Spleen (tissue), 11 donors: Measurements from ENCODE around the gene PILRB. TPM values are rescaled to one million over a fixed set of nuclear protein-coding genes. Genes with fewer than 3 reads are reported as not detected.
"Not testable (repeated sequence)": the region's sequence is repeated elsewhere in the genome, so short reads cannot be mapped to it uniquely, and the experiment has no call there.

ENCODE experiments used
- DNase-seq: peaks from one replicate; pipeline ENCODE4 v3.0.0-alpha.2; 2020
- H3K27ac ChIP-seq, 8 donors: fragments of 200-600 bp; sonication (generic) in 7 of 8; 1 replicate in 4 of 8; 2 replicates in 4 of 8; pipeline versions ENCODE4 v1.5.0 to v1.8.0; 2016 to 2021; ENCODE audit warnings: inconsistent platforms in 4 of 8, mild to moderate bottlenecking in 4 of 8, moderate library complexity in 1 of 8
- H3K27me3 ChIP-seq, 7 donors: fragments of 200-600 bp; sonication (generic) in 6 of 7; replicated peaks in 1 of 7; 1 replicate in 4 of 7; 2 replicates in 3 of 7; pipeline versions ENCODE4 v1.5.0 to v1.8.0; 2016 to 2021; ENCODE audit warnings: inconsistent platforms in 3 of 7, mild to moderate bottlenecking in 1 of 7
- H3K36me3 ChIP-seq, 6 donors: fragments of 200-600 bp; sonication (generic) in 5 of 6; 1 replicate in 4 of 6; 2 replicates in 2 of 6; pipeline versions ENCODE4 v1.5.0 to v1.8.0; 2016 to 2021; ENCODE audit warnings: inconsistent platforms in 2 of 6
- H3K4me1 ChIP-seq, 6 donors: fragments of 200-600 bp; sonication (generic) in 5 of 6; 1 replicate in 3 of 6; 2 replicates in 3 of 6; pipeline versions ENCODE4 v1.5.0 to v1.8.0; 2016 to 2021; ENCODE audit warnings: inconsistent platforms in 3 of 6
- H3K4me3 ChIP-seq, 8 donors: fragments of 200-600 bp; sonication (generic) in 7 of 8; 1 replicate in 4 of 8; 2 replicates in 4 of 8; pipeline versions ENCODE4 v1.5.0 to v1.8.0; 2016 to 2021; ENCODE audit warnings: inconsistent platforms in 4 of 8, mild to moderate bottlenecking in 4 of 8, moderate library complexity in 2 of 8
- H3K9me3 ChIP-seq, 8 donors: fragments of 200-600 bp; sonication (generic) in 7 of 8; 1 replicate in 4 of 8; 2 replicates in 4 of 8; pipeline versions ENCODE4 v1.5.0 to v1.8.0; 2016 to 2021; ENCODE audit warnings: inconsistent platforms in 4 of 8
- POLR2A ChIP-seq, 3 donors: fragments of 450-650 bp; IDR thresholded peaks; one replicate each; pipeline ENCODE4 v1.5.1; 2017; ENCODE audit warnings: antibody characterized with exemption in 3 of 3, mild to moderate bottlenecking in 1 of 3
- POLR2AphosphoS5 ChIP-seq, 3 donors: sonication (generic); formaldehyde crosslinking; IDR thresholded peaks; one replicate each; pipeline ENCODE4 v1.5.1; 2017; ENCODE audit warnings: antibody characterized with exemption in 3 of 3
- WGBS, 5 donors: extraction: QIAGEN DNeasy Blood & Tissue Kit in 3 of 5; methylation state at CpG; one replicate each; pipeline versions ENCODE4 v1.1.5 to v1.1.7; 2013 to 2018; 5-methylcytosine and 5-hydroxymethylcytosine counted together
- intact Hi-C: fragments of 100-400 bp; cut with DNase I; formaldehyde crosslinking; loops from one replicate; pipeline ENCODE4 v1.15.0; 2023; ENCODE audit warnings: low total_unique reads
- polyA plus RNA-seq, 3 donors: library from polyadenylated mRNA; stranded (reverse); fragments of 200-250 nt; gene quantifications; one replicate each; pipeline ENCODE4 v1.2.1, GENCODE V29; 2013
- total RNA-seq, 7 donors: library from RNA; depleted of rRNA in 3 of 7; stranded (reverse); fragments of >200 nt in 3 of 7; fragmentation: NEBNext Ultra II Directional in 4 of 7; extraction: Animal tissue kit (Norgen Biotek cat#: 25700) in 4 of 7; gene quantifications; one replicate each; pipeline versions ENCODE4 v1.1.0 to v1.2.1, GENCODE V29; 2016 to 2021
- TF ChIP-seq, protein P1 (sequence below), 11 experiments: fragments of 200-600 bp in 7 of 11; fragments of 450-650 bp in 4 of 11; sonication (generic) in 4 of 11; IDR thresholded peaks in 8 of 11; conservative IDR thresholded peaks in 3 of 11; 1 replicate in 7 of 11; 2 replicates in 4 of 11; pipeline versions ENCODE4 v1.4.0 to v1.8.0; 2016 to 2021; ENCODE audit warnings: antibody characterized with exemption in 11 of 11, inconsistent platforms in 4 of 11, mild to moderate bottlenecking in 1 of 11
- donor health status: healthy with polysubstance abuse.
- donor health status: DM: no; HTN: no; CAD: no; lungs with moderate emphysema.
- donor health status: DM: no; HTN: no; CAD: no.
- donor health status: Bipolar disorder and iron deficiency.
- donor health status: healthy.
- donor health status: DM: no; HTN: no; CAD: no.
- donor health status: DM: yes; HTN: yes; CAD: no.

Gene PILRB
- total and polyA plus RNA-seq, 10 donors = 56.8 to 114 (median 70.9) TPM

- WGBS, 5 donors = 64 to 80% (median 76%) methylated on average over 3 of the region's 3 CpGs
- Histone ChIP-seq H3K27ac (peak overlapping the region in 4 of 8 donors; percentile 60 to 89 (median 82)), H3K4me1 (peaks cover 0 to 57% (median 23%) of the 10 kb centered on the region in 6 donors), H3K36me3 (peaks cover 0 to 99% (median 80%) of the 10 kb centered on the region in 6 donors), H3K9me3 (no peaks in the 10 kb centered on the region), H3K27me3 (no peaks in the 10 kb centered on the region), H3K4me3 (no peak overlapping the region)
- intact Hi-C loops = no loop called here
- TF ChIP-seq POLR2AphosphoS5 (IDR thresholded peaks at IDR 0.05) (no peak), POLR2A (IDR thresholded peaks at IDR 0.05) (no peak)
- TF ChIP-seq, protein P1, sequence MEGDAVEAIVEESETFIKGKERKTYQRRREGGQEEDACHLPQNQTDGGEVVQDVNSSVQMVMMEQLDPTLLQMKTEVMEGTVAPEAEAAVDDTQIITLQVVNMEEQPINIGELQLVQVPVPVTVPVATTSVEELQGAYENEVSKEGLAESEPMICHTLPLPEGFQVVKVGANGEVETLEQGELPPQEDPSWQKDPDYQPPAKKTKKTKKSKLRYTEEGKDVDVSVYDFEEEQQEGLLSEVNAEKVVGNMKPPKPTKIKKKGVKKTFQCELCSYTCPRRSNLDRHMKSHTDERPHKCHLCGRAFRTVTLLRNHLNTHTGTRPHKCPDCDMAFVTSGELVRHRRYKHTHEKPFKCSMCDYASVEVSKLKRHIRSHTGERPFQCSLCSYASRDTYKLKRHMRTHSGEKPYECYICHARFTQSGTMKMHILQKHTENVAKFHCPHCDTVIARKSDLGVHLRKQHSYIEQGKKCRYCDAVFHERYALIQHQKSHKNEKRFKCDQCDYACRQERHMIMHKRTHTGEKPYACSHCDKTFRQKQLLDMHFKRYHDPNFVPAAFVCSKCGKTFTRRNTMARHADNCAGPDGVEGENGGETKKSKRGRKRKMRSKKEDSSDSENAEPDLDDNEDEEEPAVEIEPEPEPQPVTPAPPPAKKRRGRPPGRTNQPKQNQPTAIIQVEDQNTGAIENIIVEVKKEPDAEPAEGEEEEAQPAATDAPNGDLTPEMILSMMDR (IDR thresholded peaks at IDR 0.05 in 8 of 11, conservative IDR thresholded peaks at IDR 0.05 in 3 of 11) = no peak
- no peak for DNase-seq
These were observed 2.4 kb downstream of the PILRB start for GRCh38 chr7:100360135-100360854.

DNA sequence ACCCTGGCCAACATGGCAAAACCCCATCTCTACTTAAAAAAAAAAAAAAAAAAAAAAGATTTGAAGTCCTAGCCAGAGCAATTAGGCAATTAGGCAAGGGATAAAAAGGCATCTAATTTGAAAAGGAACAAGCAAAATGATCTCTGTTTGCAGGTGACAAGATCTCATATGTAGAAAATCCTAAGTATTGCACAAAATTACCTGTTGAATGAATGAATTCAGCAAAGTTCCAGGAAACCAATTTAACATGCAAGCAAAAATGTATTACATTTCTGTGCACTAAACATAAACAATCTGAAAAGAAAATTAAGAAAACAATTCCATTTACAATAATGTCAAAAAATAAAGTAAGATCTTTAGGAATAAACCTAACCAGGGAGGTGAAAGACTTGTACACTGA is 5.2 kb downstream of the PILRB start:
- no peaks in the 10 kb centered on the region for H3K9me3 ChIP-seq
- no peak for DNase-seq
- peaks cover 4 to 59% (median 42%) of the 10 kb centered on the region in 6 donors for H3K4me1 ChIP-seq
- TF ChIP-seq POLR2A (IDR thresholded peaks at IDR 0.05) (no peak), POLR2AphosphoS5 (IDR thresholded peaks at IDR 0.05) (no peak)
- TF ChIP-seq, protein P1 (IDR thresholded peaks at IDR 0.05 in 8 of 11, conservative IDR thresholded peaks at IDR 0.05 in 3 of 11) = no peak
- intact Hi-C loops = no loop called here
- H3K27ac ChIP-seq = peak overlapping the region in 1 of 8 donors; percentile 18
- no peak overlapping the region for H3K4me3 ChIP-seq
- H3K36me3 ChIP-seq = peaks cover 0 to 83% (median 52%) of the 10 kb centered on the region in 6 donors
- no peaks in the 10 kb centered on the region for H3K27me3 ChIP-seq

DNA sequence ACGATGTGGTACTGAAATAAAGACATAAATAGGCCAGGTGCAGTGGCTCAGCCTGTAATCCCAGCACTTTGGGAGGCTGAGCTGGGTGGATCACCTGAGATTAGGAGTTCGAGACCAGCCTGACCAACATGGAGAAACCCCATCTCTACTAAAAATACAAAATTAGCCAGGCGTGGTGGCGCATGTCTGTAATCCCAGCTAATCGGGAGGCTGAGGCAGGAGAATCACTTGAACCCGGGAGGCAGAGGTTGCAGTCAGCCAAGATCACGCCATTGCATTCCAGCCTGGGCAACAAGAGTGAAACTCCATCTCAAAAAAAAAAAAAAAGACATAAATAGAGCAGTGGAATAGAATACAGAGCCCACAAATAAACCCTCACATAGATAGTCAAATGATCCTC is 5.9 kb downstream of the PILRB start:
- intact Hi-C loops, H3K4me3 ChIP-seq: not testable (repeated sequence)
- peaks cover 0 to 80% (median 45%) of the 10 kb centered on the region in 6 donors for H3K36me3 ChIP-seq

GRCh38 chr7:100364480-100364879 is 6.6 kb downstream of the PILRB start:
- peaks cover 8 to 59% (median 45%) of the 10 kb centered on the region in 6 donors for H3K4me1 ChIP-seq

More for the DNA sequence above, 5.9 kb downstream of the PILRB start:
- WGBS, 5 donors = 95 to 99% (median 98%) methylated on average over 7 of the region's 7 CpGs
- not testable (repeated sequence) for DNase-seq, H3K27me3 ChIP-seq, H3K9me3 ChIP-seq
- peak overlapping the region in 1 of 8 donors; percentile 97 for H3K27ac ChIP-seq
- peaks cover 8 to 59% (median 42%) of the 10 kb centered on the region in 6 donors for H3K4me1 ChIP-seq

GRCh38 chr7:100365998-100366367 is 8.1 kb downstream of the PILRB start:
- intact Hi-C loops, H3K9me3 ChIP-seq, DNase-seq, H3K27me3 ChIP-seq: not testable (repeated sequence)
- Histone ChIP-seq H3K36me3 (peaks cover 0 to 58% (median 23%) of the 10 kb centered on the region in 6 donors), H3K4me1 (peaks cover 12 to 64% (median 57%) of the 10 kb centered on the region in 6 donors), H3K4me3 (peak overlapping the region in 1 of 8 donors; percentile 61), H3K27ac (peak overlapping the region; percentile 51 to 97 (median 92))
- WGBS, 5 donors = 82 to 92% (median 87%) methylated on average over 7 of the region's 7 CpGs

More at GRCh38 chr7:100364480-100364879, 6.6 kb downstream of the PILRB start:
- Histone ChIP-seq H3K36me3 (peaks cover 0 to 73% (median 38%) of the 10 kb centered on the region in 6 donors), H3K27ac (peak overlapping the region in 5 of 8 donors; percentile 85 to 97 (median 93)), H3K9me3 (no peaks in the 10 kb centered on the region), H3K27me3 (no peaks in the 10 kb centered on the region), H3K4me3 (no peak overlapping the region)
- WGBS, 5 donors = 91 to 98% (median 92%) methylated on average over 6 of the region's 6 CpGs
- intact Hi-C loops = no loop called here
- TF ChIP-seq, protein P1 (IDR thresholded peaks at IDR 0.05 in 8 of 11, conservative IDR thresholded peaks at IDR 0.05 in 3 of 11) = no peak
- TF ChIP-seq POLR2A (IDR thresholded peaks at IDR 0.05) = no peak
- no peak for TF ChIP-seq POLR2AphosphoS5 (IDR thresholded peaks at IDR 0.05)
- no peak for DNase-seq
